AG04449 (cell line): ENCODE data around the gene TMEM50A.
A peak's percentile ranks its signal among the peaks of the same experiment; 100 is the strongest.
"Not testable (repeated sequence)": the region's sequence is repeated elsewhere in the genome, so short reads cannot be mapped to it uniquely, and the experiment has no call there.

Experiments
- CTCF ChIA-PET: fragments of 350-600 bp; formaldehyde crosslinking; extraction: SDS; loops from one replicate; lab custom pipeline; 2021; ENCODE audit warnings: antibody characterized with exemption; lab: Yijun Ruan, JAX
- POLR2A ChIA-PET: fragments of 400-600, 350-600 bp; formaldehyde crosslinking; extraction: SDS; loops from one replicate; lab custom pipeline; 2020; ENCODE audit warnings: antibody characterized with exemption, inconsistent platforms; lab: Yijun Ruan, JAX
- DNase-seq: peaks from one replicate; pipeline ENCODE4 v3.0.0-alpha.2; 2010; ENCODE audit warnings: low read depth, low spot score
- H3K4me3 ChIP-seq: 2 replicates; pipeline ENCODE4 v1.5.1; 2011; ENCODE audit warnings: low read depth, mild to moderate bottlenecking, control low read depth, low read length
- TF ChIP-seq, protein P1 (sequence below): IDR thresholded peaks from one replicate; pipeline ENCODE4 v1.5.1; 2011; ENCODE audit warnings: mild to moderate bottlenecking, moderate library complexity, low read length, control low read depth, inconsistent platforms; ENCODE audit not compliant: insufficient read depth; ENCODE audit errors: missing control alignments

Gene TMEM50A

DNA sequence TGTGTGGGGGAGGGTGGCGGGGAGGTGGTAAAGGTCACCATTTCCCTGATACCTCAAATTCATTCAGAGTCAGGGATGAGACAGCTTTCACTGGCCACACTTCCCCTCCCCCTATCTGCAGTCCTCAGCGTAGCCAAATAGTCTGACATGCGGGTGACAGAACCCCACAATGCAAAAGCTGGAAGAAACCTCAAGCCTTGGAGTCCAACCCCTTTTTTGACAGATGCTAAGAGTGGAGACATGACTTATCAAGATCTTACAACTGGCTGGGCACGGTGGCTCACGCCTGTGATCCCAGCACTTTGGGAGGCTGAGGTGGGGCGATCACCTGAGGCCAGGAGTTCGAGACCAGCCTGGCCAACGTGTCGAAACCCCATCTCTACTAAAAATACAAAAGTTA is 16.0 kb upstream of the TMEM50A start:
- POLR2A ChIA-PET, DNase-seq, CTCF ChIA-PET, H3K4me3 ChIP-seq: not testable (repeated sequence)

DNA sequence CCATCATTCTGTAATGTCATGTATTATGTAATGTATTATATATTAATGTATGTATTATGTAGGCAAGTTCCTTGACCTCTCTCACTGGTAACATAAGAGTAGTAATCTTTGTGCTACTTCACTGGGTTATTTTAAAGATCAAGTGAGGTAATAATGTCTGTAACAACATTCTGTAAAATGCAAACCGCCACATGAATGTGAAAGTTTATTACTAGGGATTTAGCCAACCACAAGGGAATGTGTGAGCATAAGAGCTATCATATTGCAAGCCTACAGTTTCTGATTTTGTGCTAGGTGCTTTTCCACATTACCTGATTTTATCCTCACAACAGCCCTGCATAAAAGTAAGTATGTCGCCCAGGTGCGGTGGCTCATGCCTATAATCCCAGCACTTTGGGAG is 13.7 kb upstream of the TMEM50A start:
- DNase-seq, POLR2A ChIA-PET, CTCF ChIA-PET, H3K4me3 ChIP-seq: not testable (repeated sequence)

DNA sequence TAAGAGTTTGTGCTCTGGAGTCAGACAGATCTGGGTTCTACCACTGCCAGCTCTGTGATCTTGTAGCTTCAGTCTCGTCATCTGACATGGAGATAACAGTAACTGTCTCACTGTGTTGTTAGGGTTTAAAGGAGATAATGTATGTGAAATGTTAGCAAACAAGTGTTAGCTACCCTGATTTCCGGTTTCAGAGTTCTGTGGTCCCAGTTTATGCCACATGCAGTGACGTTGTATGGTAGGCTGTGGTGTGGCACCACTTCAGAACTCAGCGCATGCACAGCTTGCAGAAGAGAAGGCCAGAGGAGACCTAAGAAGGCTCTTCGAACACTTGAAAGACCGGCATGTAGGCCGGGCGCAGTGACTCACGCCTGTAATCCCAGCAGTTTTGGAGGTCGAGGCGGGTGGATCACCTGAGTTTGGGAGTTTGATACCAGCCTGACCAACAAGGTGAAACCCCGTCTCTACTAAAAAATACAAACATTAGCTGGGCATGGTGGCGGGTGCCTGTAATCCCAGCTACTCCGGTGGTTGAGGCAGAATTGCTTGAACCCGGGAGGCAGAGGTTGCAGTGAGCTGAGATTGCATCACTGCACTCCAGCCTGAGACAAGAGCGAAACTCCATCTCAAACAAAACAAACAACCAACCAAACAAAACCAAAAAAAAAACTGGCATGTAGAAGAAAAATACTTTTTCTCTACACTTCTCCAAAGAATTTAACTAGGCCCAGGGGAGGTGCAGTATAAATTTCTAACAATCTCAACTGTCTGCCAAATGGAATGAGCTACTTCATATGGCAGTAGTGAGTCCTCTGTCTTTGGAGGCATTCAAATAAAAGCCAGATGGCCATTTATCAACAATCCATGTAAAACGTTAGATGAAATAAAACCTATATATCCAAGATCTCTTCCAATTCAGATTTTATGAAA is 10.0 kb upstream of the TMEM50A start:
- POLR2A ChIA-PET: interaction anchor here (0.6 kb wide), 1 partner anchor 157 kb away, joined by 3 read pairs; no protein-coding TSS in a partner anchor
- H3K4me3 ChIP-seq, DNase-seq, CTCF ChIA-PET: not testable (repeated sequence)

DNA sequence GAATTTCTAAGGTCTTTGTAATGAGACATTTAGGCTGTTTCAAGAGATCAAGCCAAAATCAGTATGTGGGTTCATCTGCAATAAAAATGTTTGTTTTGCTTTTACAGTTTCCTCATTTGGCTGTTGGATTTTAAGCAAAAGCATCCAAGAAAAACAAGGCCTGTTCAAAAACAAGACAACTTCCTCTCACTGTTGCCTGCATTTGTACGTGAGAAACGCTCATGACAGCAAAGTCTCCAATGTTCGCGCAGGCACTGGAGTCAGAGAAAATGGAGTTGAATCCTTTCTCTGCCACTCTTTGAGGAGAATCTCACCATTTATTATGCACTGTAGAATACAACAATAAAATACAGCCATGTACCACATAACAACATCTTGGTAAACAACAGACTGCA is 9.3 kb upstream of the TMEM50A start:
- H3K4me3 ChIP-seq, CTCF ChIA-PET, DNase-seq: not testable (repeated sequence)
- POLR2A ChIA-PET: interaction anchor here (0.6 kb wide), 1 partner anchor 156 kb away, joined by 3 read pairs; no protein-coding TSS in a partner anchor

DNA sequence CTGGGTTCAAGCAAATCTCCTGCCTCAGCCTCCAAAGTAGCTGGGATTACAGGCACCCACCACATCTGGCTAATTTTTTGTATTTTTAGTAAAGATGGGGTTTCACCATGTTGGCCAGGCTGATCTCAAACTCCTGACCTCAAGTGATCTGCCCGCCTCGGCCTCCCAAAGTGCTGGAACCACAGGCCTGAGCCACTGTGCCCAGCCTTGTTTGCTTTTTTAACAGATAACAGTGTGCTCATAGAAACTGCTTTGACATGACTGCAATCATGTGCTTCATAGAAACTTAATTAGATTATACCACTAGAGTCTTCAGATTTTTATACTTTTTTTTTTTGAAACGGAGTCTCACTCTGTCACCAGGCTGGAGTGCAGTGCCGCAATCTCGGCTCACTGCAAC is 8.8 kb upstream of the TMEM50A start:
- POLR2A ChIA-PET, CTCF ChIA-PET, DNase-seq, H3K4me3 ChIP-seq: not testable (repeated sequence)

DNA sequence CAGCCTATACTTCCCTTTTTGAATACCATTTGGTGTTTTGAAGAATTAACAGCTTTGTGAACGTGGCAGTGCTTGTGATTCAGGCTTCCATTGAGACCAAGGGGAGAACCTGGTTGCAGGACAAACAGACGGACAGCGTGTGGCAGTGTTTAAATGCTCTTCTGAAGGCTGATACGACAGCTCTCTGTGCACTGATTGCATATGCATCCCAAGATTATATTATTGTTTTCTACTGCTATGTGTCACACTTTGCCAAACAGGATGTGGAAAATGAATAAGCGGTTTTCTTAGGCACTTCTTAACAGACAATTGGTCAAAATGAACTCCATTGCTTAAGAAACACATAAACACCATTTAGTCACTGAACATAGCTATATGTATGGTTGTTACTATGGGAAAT is 8.2 kb upstream of the TMEM50A start:
- CTCF ChIA-PET, DNase-seq, POLR2A ChIA-PET, H3K4me3 ChIP-seq: not testable (repeated sequence)

DNA sequence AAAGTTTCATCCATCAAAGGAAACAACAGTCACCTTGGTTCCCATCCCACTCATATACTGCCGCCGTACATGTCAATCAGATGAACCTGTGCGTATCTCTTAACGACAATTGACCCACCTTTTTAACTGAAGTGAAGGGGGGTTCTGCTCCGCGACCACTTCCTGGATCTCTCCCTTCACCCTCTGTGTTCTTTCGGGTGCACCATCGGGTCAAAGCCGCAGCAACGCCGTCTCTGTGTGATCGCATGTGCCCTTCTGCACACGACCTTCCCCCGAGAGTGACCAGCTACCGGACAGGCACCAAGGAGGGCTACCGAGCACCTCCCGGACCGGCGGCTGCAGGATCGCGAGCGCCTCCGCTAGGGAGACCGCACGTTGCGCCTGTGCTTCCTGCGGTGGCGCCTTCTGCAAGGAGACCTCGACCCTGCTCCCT is 1.2 kb upstream of the TMEM50A start:
- POLR2A ChIA-PET, DNase-seq, CTCF ChIA-PET: not testable (repeated sequence)
- peak overlapping the region; percentile 58 for H3K4me3 ChIP-seq
- TF ChIP-seq, protein P1, sequence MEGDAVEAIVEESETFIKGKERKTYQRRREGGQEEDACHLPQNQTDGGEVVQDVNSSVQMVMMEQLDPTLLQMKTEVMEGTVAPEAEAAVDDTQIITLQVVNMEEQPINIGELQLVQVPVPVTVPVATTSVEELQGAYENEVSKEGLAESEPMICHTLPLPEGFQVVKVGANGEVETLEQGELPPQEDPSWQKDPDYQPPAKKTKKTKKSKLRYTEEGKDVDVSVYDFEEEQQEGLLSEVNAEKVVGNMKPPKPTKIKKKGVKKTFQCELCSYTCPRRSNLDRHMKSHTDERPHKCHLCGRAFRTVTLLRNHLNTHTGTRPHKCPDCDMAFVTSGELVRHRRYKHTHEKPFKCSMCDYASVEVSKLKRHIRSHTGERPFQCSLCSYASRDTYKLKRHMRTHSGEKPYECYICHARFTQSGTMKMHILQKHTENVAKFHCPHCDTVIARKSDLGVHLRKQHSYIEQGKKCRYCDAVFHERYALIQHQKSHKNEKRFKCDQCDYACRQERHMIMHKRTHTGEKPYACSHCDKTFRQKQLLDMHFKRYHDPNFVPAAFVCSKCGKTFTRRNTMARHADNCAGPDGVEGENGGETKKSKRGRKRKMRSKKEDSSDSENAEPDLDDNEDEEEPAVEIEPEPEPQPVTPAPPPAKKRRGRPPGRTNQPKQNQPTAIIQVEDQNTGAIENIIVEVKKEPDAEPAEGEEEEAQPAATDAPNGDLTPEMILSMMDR: peak; percentile 17

DNA sequence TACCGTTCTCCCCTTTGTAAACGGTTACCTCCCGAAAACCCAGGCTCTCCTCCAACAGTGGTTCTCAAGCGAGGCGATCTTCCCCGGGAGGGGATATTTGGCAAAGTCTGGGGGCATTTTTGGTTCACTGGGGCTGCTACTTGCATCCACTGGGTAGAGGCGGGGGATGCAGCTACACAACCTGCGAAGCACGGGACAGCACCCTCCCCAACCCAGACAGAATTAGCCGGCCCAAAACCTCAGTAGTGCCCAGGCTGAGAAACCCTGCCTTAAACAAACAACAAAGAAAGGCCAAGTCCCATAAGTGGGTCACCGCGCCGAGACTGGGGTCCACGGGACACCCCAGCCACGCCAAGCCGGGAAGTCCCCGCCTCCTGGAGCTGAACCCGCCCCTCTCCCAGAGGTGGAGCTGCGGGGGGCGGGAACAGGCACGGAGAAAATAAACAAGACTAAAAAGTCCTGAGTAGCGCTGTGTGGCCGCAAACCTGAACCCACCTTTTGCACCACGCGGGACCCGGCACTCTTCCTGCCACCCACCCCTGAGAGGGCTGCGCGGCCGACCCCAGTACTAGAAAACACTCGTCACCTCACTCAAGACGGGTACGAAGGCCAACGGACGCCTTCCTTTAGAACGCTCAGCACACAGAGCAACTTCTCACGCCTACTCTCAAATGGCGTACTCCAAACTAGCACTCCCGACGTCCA is 499 bp upstream of the TMEM50A start:
- POLR2A ChIA-PET, DNase-seq, CTCF ChIA-PET: not testable (repeated sequence)
- peak overlapping the region; percentile 67 for H3K4me3 ChIP-seq

DNA sequence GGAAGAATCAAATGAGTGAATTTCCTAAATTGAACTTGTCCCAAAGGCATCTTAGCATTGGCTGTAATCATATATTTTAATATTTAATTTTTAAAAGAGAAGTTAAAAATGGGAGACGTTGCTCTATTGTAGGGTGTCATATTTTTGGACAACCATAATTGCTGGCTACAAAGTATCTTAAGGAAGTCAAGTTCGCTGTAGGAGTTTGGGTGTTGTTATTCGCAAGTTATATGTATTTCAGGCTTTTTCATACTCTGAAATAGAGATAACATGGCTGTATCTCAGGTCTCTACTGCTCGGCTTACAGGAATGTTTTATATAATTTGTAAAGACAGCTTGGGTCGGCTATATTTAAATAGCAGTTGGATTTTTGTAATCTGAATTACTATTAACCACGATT is 852 bp downstream of the TMEM50A start:
- peak overlapping the region; percentile 80 for H3K4me3 ChIP-seq
- POLR2A ChIA-PET: no interaction called here
- TF ChIP-seq, protein P1: no peak
- no peak for DNase-seq
- CTCF ChIA-PET: no interaction called here

DNA sequence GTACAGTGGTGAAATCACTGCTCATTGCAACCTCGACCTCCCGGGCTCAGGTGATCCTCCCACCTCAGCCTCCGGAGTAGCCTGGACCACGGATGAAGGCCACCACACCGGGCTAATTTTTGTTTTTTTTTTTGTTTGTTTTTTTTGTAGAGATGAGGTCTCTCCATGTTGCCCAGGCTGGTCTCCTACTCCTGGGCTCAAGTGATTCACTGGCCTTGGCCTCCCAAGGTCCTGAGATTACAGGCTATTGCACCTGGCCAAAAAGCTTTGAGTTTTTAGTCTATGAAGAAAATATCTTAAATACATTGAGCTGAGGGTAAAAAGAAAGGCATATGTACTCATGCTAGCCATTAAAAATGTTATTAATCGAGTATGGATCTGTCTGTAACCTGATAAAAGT is 3.6 kb downstream of the TMEM50A start:
- CTCF ChIA-PET: interaction anchor here (1.1 to 1.2 kb wide), 3 partner anchors 10 to 179 kb away, joined by 3 read pairs; no protein-coding TSS in a partner anchor
- TF ChIP-seq, protein P1: no peak
- no peak overlapping the region for H3K4me3 ChIP-seq
- POLR2A ChIA-PET: interaction anchor here (1.3 kb wide), 1 partner anchor 94 kb away, joined by 4 read pairs; the partner anchor contains the start of gene RSRP1
- no peak for DNase-seq
